HCT116 (cell line): Measurements from ENCODE around the gene GNA15. TPM values are rescaled to one million over a fixed set of nuclear protein-coding genes. Genes with fewer than 3 reads are reported as not detected.

Experiments used
- ATAC-seq: fragments of 200-7000 bp; cut with Tn5 transposase; 2 replicates; pipeline ENCODE4 v1.9.1; 2020; ENCODE audit warnings: mild to moderate bottlenecking, moderate library complexity
- BruUV-seq: library from RNA; stranded (reverse); fragments of 400-500 nt; replicated peaks from 2 replicates; lab custom pipeline; 2021; lab: Mats Ljungman, UMichigan
- CTCF ChIA-PET: fragments of 300-600 bp; sonication (Branson Sonifier 250); formaldehyde crosslinking; loops from one replicate; lab custom pipeline; 2021; ENCODE audit warnings: antibody characterized with exemption; lab: Charles Lee
- POLR2A ChIA-PET: fragments of 300-600, 350-600 bp; sonication (Branson Sonifier 250); formaldehyde crosslinking; loops from one replicate; lab custom pipeline; 2021; ENCODE audit warnings: antibody characterized with exemption; lab: Charles Lee
- RAD21 ChIA-PET, 2 experiments: fragments of 300-600 bp; sonication (Branson Sonifier 250); formaldehyde crosslinking; loops; one replicate each; lab custom pipeline; 2023; ENCODE audit warnings: low total read pairs in 2 of 2; ENCODE audit not compliant: uncharacterized antibody in 2 of 2, unreplicated experiment in 2 of 2, low non-redundant PET in 1 of 2; lab: Charles Lee
- DNase-seq: peaks from one replicate; pipeline ENCODE4 v3.0.0-alpha.2; 2010; ENCODE audit warnings: low read depth, low spot score
- H2AFZ ChIP-seq: fragments of 200-600 bp; shearing (Covaris generic), sonication (generic); 2 replicates; pipeline ENCODE4 v1.6.1; 2017; ENCODE audit warnings: low read depth, mixed run types, mixed read lengths, antibody characterized with exemption, low read length; ENCODE audit not compliant: poor library complexity, severe bottlenecking
- H3K27ac ChIP-seq: 2 replicates; pipeline ENCODE4 v1.5.1; 2012; ENCODE audit warnings: low read depth, low read length
- H3K27me3 ChIP-seq: fragments of 200-600 bp; sonication (generic); 2 replicates; pipeline ENCODE4 v1.6.1; 2016; ENCODE audit warnings: mixed run types, low read length, mixed read lengths; ENCODE audit not compliant: insufficient read depth
- H3K36me3 ChIP-seq, 2 experiments: fragments of 200-500 bp in 1 of 2; fragments of 200-600 bp in 1 of 2; sonication (Bioruptor generic) in 1 of 2; sonication (generic) in 1 of 2; 2 replicates each; pipeline versions ENCODE4 v1.5.1 to v1.6.1; 2014 to 2016; ENCODE audit warnings: low read length in 2 of 2, inconsistent platforms in 1 of 2, mixed read lengths in 1 of 2, mixed run types in 1 of 2; ENCODE audit not compliant: insufficient read depth in 2 of 2, control insufficient read depth in 1 of 2
- H3K4me1 ChIP-seq, 2 experiments: fragments of 200-600 bp in 1 of 2; sonication (generic) in 1 of 2; 2 replicates each; pipeline versions ENCODE4 v1.5.1 to v1.6.1; 2012 to 2017; ENCODE audit warnings: low read length in 2 of 2, inconsistent platforms in 1 of 2, mild to moderate bottlenecking in 1 of 2, mixed read lengths in 1 of 2, mixed run types in 1 of 2, moderate library complexity in 1 of 2; ENCODE audit not compliant: insufficient read depth in 2 of 2, control insufficient read depth in 1 of 2
- H3K4me2 ChIP-seq: fragments of 200-600 bp; sonication (generic); 2 replicates; pipeline ENCODE4 v1.6.1; 2017; ENCODE audit warnings: mixed run types, low read length, mixed read lengths
- H3K4me3 ChIP-seq, 2 experiments: fragments of 200-600 bp in 1 of 2; sonication (generic) in 1 of 2; replicated peaks in 1 of 2; 2 replicates each; pipeline ENCODE4 v1.5.1; 2011 to 2016; ENCODE audit warnings: low read length in 2 of 2, control low read depth in 1 of 2, low read depth in 1 of 2, mild to moderate bottlenecking in 1 of 2, mixed read lengths in 1 of 2, mixed run types in 1 of 2
- H3K79me2 ChIP-seq: fragments of 200-600 bp; sonication (generic); 2 replicates; pipeline ENCODE4 v1.6.1; 2017; ENCODE audit warnings: mild to moderate bottlenecking, mixed run types, low read length, moderate library complexity, mixed read lengths; ENCODE audit not compliant: insufficient read depth
- H3K9ac ChIP-seq: fragments of 200-600 bp; sonication (generic); 2 replicates; pipeline ENCODE4 v1.6.1; 2016; ENCODE audit warnings: low read length, mixed read lengths
- H3K9me2 ChIP-seq: fragments of 200-600 bp; sonication (generic), shearing (Covaris generic); 2 replicates; pipeline ENCODE4 v1.6.1; 2017; ENCODE audit warnings: mixed run types, mild to moderate bottlenecking, moderate library complexity; ENCODE audit not compliant: insufficient read depth
- H3K9me3 ChIP-seq, 2 experiments: fragments of 200-500 bp in 1 of 2; fragments of 200-600 bp in 1 of 2; sonication (Bioruptor generic) in 1 of 2; sonication (generic) in 1 of 2; 2 replicates each; pipeline ENCODE4 v1.6.1; 2014 to 2017; ENCODE audit warnings: low read length in 2 of 2, mixed read lengths in 2 of 2, inconsistent platforms in 1 of 2, low read depth in 1 of 2, mild to moderate bottlenecking in 1 of 2, mixed run types in 1 of 2, moderate library complexity in 1 of 2; ENCODE audit not compliant: control insufficient read depth in 1 of 2, insufficient read depth in 1 of 2
- H4K20me1 ChIP-seq: fragments of 200-600 bp; sonication (generic), shearing (Covaris generic); 2 replicates; pipeline ENCODE4 v1.6.1; 2017; ENCODE audit warnings: mixed run types, mild to moderate bottlenecking, moderate library complexity; ENCODE audit not compliant: insufficient read depth
- CBX3 ChIP-seq: IDR thresholded peaks from 2 replicates; pipeline ENCODE4 v1.6.1; 2012; ENCODE audit warnings: low read depth
- CEBPB ChIP-seq: IDR thresholded peaks from 2 replicates; pipeline ENCODE4 v1.6.1; 2012; ENCODE audit warnings: low read depth
- EGR1 ChIP-seq: IDR thresholded peaks from 2 replicates; pipeline ENCODE4 v1.6.1; 2012; ENCODE audit warnings: low read depth
- ELF1 ChIP-seq: IDR thresholded peaks from 2 replicates; pipeline ENCODE4 v1.6.1; 2012; ENCODE audit warnings: low read depth, borderline replicate concordance
- JUND ChIP-seq: IDR thresholded peaks from 2 replicates; pipeline ENCODE4 v1.6.1; 2012
- POLR2A ChIP-seq: IDR thresholded peaks from 2 replicates; pipeline ENCODE4 v1.7.0; 2011; ENCODE audit warnings: borderline replicate concordance; ENCODE audit not compliant: insufficient read depth, insufficient read length; ENCODE audit errors: extremely low read depth
- POLR2AphosphoS5 ChIP-seq: IDR thresholded peaks from 2 replicates; pipeline ENCODE4 v1.6.1; 2011; ENCODE audit warnings: mild to moderate bottlenecking, low read depth, low read length, moderate library complexity
- RAD21 ChIP-seq: IDR thresholded peaks from 2 replicates; pipeline ENCODE4 v1.6.1; 2012; ENCODE audit warnings: low read depth, mild to moderate bottlenecking
- SIN3A ChIP-seq: IDR thresholded peaks from 2 replicates; pipeline ENCODE4 v1.6.1; 2012; ENCODE audit warnings: low read depth
- SRF ChIP-seq: IDR thresholded peaks from 2 replicates; pipeline ENCODE4 v1.6.1; 2012; ENCODE audit warnings: low read depth
- TCF7L2 ChIP-seq: IDR thresholded peaks from 2 replicates; pipeline ENCODE4 v1.7.0; 2011; ENCODE audit warnings: borderline replicate concordance, inconsistent platforms; ENCODE audit not compliant: insufficient read depth, insufficient read length; ENCODE audit errors: extremely low read depth
- YY1 ChIP-seq: IDR thresholded peaks from 2 replicates; pipeline ENCODE4 v1.6.1; 2011; ENCODE audit warnings: low read length, low read depth, moderate library complexity, mild to moderate bottlenecking; ENCODE audit not compliant: insufficient replicate concordance; ENCODE audit errors: extremely low read depth
- ZFX ChIP-seq: fragments of 450-650 bp; IDR thresholded peaks from 2 replicates; pipeline ENCODE4 v1.6.1; 2017
- ZNF274 ChIP-seq: fragments of 200-500 bp; sonication (Bioruptor generic); IDR thresholded peaks from 2 replicates; pipeline ENCODE4 v1.6.1; 2014; ENCODE audit warnings: mild to moderate bottlenecking, low read depth, low read length, inconsistent platforms
- intact Hi-C: fragments of 100-400 bp; cut with micrococcal nuclease; formaldehyde crosslinking; loops from 2 replicates; pipeline ENCODE4 v1.10.0; 2022
- total RNA-seq: library from RNA; stranded (reverse); gene quantifications from one replicate; pipeline ENCODE4 v1.2.1, GENCODE V29; 2021; ENCODE audit not compliant: unreplicated experiment
- TF ChIP-seq, protein P1 (sequence below): IDR thresholded peaks from 2 replicates; pipeline ENCODE4 v1.6.1; 2012; ENCODE audit warnings: low read depth
- TF ChIP-seq, protein P2 (sequence below), 3 experiments: fragments of 200-600 bp in 1 of 3; sonication (generic) in 1 of 3; IDR thresholded peaks in 2 of 3; conservative IDR thresholded peaks in 1 of 3; 2 replicates each; pipeline ENCODE4 v1.5.1; 2012 to 2017; ENCODE audit warnings: low read depth in 2 of 3, low read length in 2 of 3, antibody characterized with exemption in 1 of 3, borderline replicate concordance in 1 of 3, control low read depth in 1 of 3, mild to moderate bottlenecking in 1 of 3, mixed read lengths in 1 of 3, mixed run types in 1 of 3, moderate library complexity in 1 of 3; ENCODE audit not compliant: insufficient read depth in 1 of 3
- TF ChIP-seq, protein P3 (sequence below): IDR thresholded peaks from 2 replicates; pipeline ENCODE4 v1.6.1; 2012
- TF ChIP-seq, protein P4 (sequence below): IDR thresholded peaks from 2 replicates; pipeline ENCODE4 v1.6.1; 2011; ENCODE audit warnings: mild to moderate bottlenecking, low read length, moderate library complexity; ENCODE audit not compliant: insufficient replicate concordance; ENCODE audit errors: extremely low read depth

The GNA15 gene
- total RNA-seq, 1 experiment from 2014 or later, result 1.5 TPM

DNA sequence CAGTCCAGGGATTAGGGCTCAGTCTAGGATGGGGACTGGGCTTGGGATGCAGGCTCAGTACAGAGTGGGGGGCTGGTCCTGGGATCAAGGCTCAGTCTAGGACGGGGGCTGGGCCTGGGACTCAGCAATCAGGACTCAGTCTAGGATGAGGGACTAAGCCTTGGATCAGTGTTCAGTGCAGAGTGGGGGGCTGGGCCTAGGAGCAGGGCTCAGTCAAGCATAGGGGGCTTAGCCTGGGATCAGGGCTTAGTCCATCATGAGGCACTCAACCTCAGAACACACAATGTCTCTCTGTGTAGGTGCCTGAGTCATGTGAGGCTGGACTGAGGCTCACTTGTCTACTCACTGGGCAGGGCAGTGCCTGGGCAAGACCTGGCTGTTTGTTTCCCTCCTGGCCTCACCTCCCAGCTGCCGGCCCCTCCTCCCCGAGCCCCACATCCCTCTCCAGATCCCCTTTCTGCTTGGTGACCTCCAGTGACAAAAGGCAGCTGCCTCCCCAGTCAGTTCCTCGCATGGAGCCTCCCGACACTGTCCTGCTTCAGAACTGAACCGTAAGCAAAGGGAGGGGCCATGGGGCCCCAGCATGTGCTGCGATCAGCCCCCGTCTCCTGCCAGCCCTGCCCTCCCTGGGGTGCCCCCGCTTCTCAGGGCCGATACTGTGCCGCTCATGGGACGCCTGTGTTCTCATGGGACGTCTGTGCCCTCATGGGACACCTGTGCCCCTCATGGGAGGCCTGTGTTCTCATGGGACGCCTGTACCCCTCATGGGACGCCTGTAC, 36.2 kb downstream of the GNA15 start:
- H3K9ac ChIP-seq, result no peak overlapping the region
- H3K27me3 ChIP-seq, result no peaks in the 10 kb centered on the region
- H2AFZ ChIP-seq, result no peak overlapping the region
- TF ChIP-seq JUND (no peak), POLR2A (no peak), RAD21 (no peak), CEBPB (no peak), TCF7L2 (no peak), SIN3A (no peak), SRF (no peak), ZNF274 (no peak), ZFX (no peak), CBX3 (no peak), YY1 (no peak), EGR1 (no peak), ELF1 (no peak), POLR2AphosphoS5 (no peak)
- TF ChIP-seq, protein P1, sequence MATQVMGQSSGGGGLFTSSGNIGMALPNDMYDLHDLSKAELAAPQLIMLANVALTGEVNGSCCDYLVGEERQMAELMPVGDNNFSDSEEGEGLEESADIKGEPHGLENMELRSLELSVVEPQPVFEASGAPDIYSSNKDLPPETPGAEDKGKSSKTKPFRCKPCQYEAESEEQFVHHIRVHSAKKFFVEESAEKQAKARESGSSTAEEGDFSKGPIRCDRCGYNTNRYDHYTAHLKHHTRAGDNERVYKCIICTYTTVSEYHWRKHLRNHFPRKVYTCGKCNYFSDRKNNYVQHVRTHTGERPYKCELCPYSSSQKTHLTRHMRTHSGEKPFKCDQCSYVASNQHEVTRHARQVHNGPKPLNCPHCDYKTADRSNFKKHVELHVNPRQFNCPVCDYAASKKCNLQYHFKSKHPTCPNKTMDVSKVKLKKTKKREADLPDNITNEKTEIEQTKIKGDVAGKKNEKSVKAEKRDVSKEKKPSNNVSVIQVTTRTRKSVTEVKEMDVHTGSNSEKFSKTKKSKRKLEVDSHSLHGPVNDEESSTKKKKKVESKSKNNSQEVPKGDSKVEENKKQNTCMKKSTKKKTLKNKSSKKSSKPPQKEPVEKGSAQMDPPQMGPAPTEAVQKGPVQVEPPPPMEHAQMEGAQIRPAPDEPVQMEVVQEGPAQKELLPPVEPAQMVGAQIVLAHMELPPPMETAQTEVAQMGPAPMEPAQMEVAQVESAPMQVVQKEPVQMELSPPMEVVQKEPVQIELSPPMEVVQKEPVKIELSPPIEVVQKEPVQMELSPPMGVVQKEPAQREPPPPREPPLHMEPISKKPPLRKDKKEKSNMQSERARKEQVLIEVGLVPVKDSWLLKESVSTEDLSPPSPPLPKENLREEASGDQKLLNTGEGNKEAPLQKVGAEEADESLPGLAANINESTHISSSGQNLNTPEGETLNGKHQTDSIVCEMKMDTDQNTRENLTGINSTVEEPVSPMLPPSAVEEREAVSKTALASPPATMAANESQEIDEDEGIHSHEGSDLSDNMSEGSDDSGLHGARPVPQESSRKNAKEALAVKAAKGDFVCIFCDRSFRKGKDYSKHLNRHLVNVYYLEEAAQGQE, result no peak
- TF ChIP-seq, protein P2, sequence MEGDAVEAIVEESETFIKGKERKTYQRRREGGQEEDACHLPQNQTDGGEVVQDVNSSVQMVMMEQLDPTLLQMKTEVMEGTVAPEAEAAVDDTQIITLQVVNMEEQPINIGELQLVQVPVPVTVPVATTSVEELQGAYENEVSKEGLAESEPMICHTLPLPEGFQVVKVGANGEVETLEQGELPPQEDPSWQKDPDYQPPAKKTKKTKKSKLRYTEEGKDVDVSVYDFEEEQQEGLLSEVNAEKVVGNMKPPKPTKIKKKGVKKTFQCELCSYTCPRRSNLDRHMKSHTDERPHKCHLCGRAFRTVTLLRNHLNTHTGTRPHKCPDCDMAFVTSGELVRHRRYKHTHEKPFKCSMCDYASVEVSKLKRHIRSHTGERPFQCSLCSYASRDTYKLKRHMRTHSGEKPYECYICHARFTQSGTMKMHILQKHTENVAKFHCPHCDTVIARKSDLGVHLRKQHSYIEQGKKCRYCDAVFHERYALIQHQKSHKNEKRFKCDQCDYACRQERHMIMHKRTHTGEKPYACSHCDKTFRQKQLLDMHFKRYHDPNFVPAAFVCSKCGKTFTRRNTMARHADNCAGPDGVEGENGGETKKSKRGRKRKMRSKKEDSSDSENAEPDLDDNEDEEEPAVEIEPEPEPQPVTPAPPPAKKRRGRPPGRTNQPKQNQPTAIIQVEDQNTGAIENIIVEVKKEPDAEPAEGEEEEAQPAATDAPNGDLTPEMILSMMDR (IDR thresholded peaks at IDR 0.05 in 2 of 3, conservative IDR thresholded peaks at IDR 0.05 in 1 of 3; ENCODE audit: borderline replicate concordance in 1 of 3, insufficient read depth in 1 of 3, low read depth in 2 of 3, low read length in 2 of 3), result no peak
- TF ChIP-seq, protein P3, sequence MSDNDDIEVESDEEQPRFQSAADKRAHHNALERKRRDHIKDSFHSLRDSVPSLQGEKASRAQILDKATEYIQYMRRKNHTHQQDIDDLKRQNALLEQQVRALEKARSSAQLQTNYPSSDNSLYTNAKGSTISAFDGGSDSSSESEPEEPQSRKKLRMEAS, result no peak
- TF ChIP-seq, protein P4, sequence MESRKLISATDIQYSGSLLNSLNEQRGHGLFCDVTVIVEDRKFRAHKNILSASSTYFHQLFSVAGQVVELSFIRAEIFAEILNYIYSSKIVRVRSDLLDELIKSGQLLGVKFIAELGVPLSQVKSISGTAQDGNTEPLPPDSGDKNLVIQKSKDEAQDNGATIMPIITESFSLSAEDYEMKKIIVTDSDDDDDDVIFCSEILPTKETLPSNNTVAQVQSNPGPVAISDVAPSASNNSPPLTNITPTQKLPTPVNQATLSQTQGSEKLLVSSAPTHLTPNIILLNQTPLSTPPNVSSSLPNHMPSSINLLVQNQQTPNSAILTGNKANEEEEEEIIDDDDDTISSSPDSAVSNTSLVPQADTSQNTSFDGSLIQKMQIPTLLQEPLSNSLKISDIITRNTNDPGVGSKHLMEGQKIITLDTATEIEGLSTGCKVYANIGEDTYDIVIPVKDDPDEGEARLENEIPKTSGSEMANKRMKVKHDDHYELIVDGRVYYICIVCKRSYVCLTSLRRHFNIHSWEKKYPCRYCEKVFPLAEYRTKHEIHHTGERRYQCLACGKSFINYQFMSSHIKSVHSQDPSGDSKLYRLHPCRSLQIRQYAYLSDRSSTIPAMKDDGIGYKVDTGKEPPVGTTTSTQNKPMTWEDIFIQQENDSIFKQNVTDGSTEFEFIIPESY, result no peak
- ChIA-PET RAD21 (no interaction called here), POLR2A (no interaction called here), CTCF (interaction anchor here (1.5 kb wide), 1 partner anchor 43 kb away, joined by 5 read pairs; no protein-coding TSS in a partner anchor)
- H3K79me2 ChIP-seq, result no peaks in the 10 kb centered on the region
- no peak overlapping the region for H3K4me3 ChIP-seq
- H3K4me2 ChIP-seq, result peak overlapping the region; percentile 36; the same call in 1 of the 2 replicates
- no TSS peak for BruUV-seq
- H3K9me3 ChIP-seq, result no peaks in the 10 kb centered on the region
- H3K9me2 ChIP-seq, result no peaks in the 10 kb centered on the region
- ATAC-seq (peak; percentile 26; the same call in 1 of the 2 replicates), DNase-seq (no peak)
- intact Hi-C loops, result no loop called here
- no peak overlapping the region for H3K27ac ChIP-seq
- H4K20me1 ChIP-seq, result no peaks in the 10 kb centered on the region
- H3K4me1 ChIP-seq, result peaks cover 17 to 27% of the 10 kb centered on the region in 2 experiments
- H3K36me3 ChIP-seq, result no peaks in the 10 kb centered on the region
